Lung (tissue), 12 donors: ENCODE data around the gene IL27RA. TPM values are rescaled to one million over a fixed set of nuclear protein-coding genes. Genes with fewer than 3 reads are reported as not detected.

Experiments
- ATAC-seq: fragments of 200-7000 bp; cut with Tn5 transposase; one replicate; pipeline ENCODE4 v1.9.1; 2020; ENCODE audit warnings: moderate number of reproducible peaks; ENCODE audit not compliant: insufficient read depth, low FRiP score
- DNase-seq, 3 donors: peaks; one replicate each; pipeline ENCODE4 v3.0.0-alpha.2; 2013 to 2017
- H3K27ac ChIP-seq, 2 donors: one replicate each; pipeline ENCODE4 v1.5.1; 2013; ENCODE audit warnings: mild to moderate bottlenecking in 2 of 2, moderate library complexity in 2 of 2, control low read depth in 1 of 2, inconsistent platforms in 1 of 2, low read depth in 1 of 2, low read length in 1 of 2
- H3K27me3 ChIP-seq, 3 donors: one replicate each; pipeline ENCODE4 v1.5.1; 2013; ENCODE audit warnings: low read length in 2 of 3; ENCODE audit not compliant: control insufficient read depth in 3 of 3, insufficient read depth in 3 of 3
- H3K36me3 ChIP-seq, 4 donors: one replicate each; pipeline ENCODE4 v1.5.1; 2013; ENCODE audit warnings: low read length in 4 of 4, mild to moderate bottlenecking in 1 of 4, moderate library complexity in 1 of 4; ENCODE audit not compliant: control insufficient read depth in 4 of 4, insufficient read depth in 4 of 4
- H3K4me1 ChIP-seq, 5 donors: one replicate each; pipeline ENCODE4 v1.5.1; 2013; ENCODE audit warnings: low read length in 5 of 5, mild to moderate bottlenecking in 2 of 5, moderate library complexity in 1 of 5; ENCODE audit not compliant: control insufficient read depth in 5 of 5, insufficient read depth in 5 of 5
- H3K4me3 ChIP-seq: one replicate; pipeline ENCODE4 v1.5.1; 2013; ENCODE audit warnings: mild to moderate bottlenecking, control low read depth, moderate library complexity
- H3K9ac ChIP-seq, 2 donors: one replicate each; pipeline ENCODE4 v1.5.1; 2013; ENCODE audit warnings: low read length in 2 of 2, control low read depth in 1 of 2; ENCODE audit not compliant: insufficient read depth in 1 of 2
- H3K9me3 ChIP-seq, 4 donors: one replicate each; pipeline ENCODE4 v1.5.1; 2013; ENCODE audit warnings: low read length in 3 of 4, mild to moderate bottlenecking in 1 of 4, moderate library complexity in 1 of 4; ENCODE audit not compliant: control insufficient read depth in 4 of 4, insufficient read depth in 3 of 4
- CTCF ChIP-seq: IDR thresholded peaks from 2 replicates; pipeline ENCODE4 v1.5.1; 2012; ENCODE audit warnings: mild to moderate bottlenecking; ENCODE audit errors: control extremely low read depth, extremely low read depth
- WGBS, 2 donors: extraction: QIAGEN DNeasy Blood & Tissue Kit; methylation state at CpG; one replicate each; pipeline ENCODE4 v1.1.7; 2013; 5-methylcytosine and 5-hydroxymethylcytosine counted together
- polyA plus RNA-seq, 2 donors: library from polyadenylated mRNA; stranded (reverse); fragments of 200-250 nt; gene quantifications; one replicate each; pipeline ENCODE4 v1.2.1, GENCODE V29; 2013
- total RNA-seq, 2 donors: library from RNA; depleted of rRNA in 1 of 2; stranded (reverse); fragments of >200 nt in 1 of 2; gene quantifications; one replicate each; pipeline ENCODE4 v1.2.1, GENCODE V29; 2014 to 2021
- donor health status: control.
- donor health status: control.
- donor health status: Bipolar disorder and iron deficiency.
- donor health status: healthy.
- donor health status: DM: yes; HTN: yes; CAD: no.

IL27RA gene
- total and polyA plus RNA-seq, 4 donors: 7.0 to 22.7 (median 15.0) TPM

GRCh38 chr19:13983213-13983889 lies 48.2 kb upstream of the IL27RA start:
- H3K4me1 ChIP-seq: peaks cover 0 to 20% (median 13%) of the 10 kb centered on the region in 5 donors
- ATAC-seq (no peak), DNase-seq (no peak)
- no peak overlapping the region for H3K9ac ChIP-seq
- no peak overlapping the region for H3K27ac ChIP-seq
- no peaks in the 10 kb centered on the region for H3K27me3 ChIP-seq
- 84 to 88% methylated on average over 21 of the region's 21 CpGs for WGBS, 2 donors
- H3K9me3 ChIP-seq: no peaks in the 10 kb centered on the region
- no peak overlapping the region for H3K4me3 ChIP-seq
- TF ChIP-seq CTCF: no peak
- H3K36me3 ChIP-seq: peaks cover 0 to 18% (median 4%) of the 10 kb centered on the region in 4 donors

DNA sequence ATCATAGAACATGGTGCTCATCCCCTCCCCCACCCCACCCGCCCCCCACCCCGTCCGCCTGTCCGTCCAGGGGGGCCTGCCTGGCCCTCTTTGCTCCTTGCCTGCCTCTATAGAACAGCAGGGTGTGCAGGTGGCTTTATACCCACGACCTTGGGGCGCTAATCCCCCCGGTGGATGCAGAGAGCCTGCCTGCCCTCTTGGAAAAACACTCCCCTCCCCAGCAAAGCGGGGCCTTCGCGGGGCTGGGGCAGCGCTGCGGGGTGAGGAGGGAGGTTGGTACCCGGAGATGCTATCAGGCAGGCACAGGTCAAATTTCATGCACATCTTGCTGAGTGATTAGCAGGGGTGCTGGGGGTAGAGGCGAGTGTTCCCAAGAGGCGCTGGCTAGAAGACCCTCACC lies 47.4 kb upstream of the IL27RA start:
- 80 to 87% methylated on average over 15 of the region's 15 CpGs for WGBS, 2 donors
- no peak overlapping the region for H3K4me3 ChIP-seq
- no peaks in the 10 kb centered on the region for H3K27me3 ChIP-seq
- ATAC-seq (no peak), DNase-seq (no peak)
- H3K4me1 ChIP-seq: peaks cover 0 to 18% (median 10%) of the 10 kb centered on the region in 5 donors
- no peak for TF ChIP-seq CTCF
- H3K9me3 ChIP-seq: no peaks in the 10 kb centered on the region
- no peak overlapping the region for H3K9ac ChIP-seq
- H3K27ac ChIP-seq: no peak overlapping the region
- peaks cover 0 to 20% (median 4%) of the 10 kb centered on the region in 4 donors for H3K36me3 ChIP-seq

DNA sequence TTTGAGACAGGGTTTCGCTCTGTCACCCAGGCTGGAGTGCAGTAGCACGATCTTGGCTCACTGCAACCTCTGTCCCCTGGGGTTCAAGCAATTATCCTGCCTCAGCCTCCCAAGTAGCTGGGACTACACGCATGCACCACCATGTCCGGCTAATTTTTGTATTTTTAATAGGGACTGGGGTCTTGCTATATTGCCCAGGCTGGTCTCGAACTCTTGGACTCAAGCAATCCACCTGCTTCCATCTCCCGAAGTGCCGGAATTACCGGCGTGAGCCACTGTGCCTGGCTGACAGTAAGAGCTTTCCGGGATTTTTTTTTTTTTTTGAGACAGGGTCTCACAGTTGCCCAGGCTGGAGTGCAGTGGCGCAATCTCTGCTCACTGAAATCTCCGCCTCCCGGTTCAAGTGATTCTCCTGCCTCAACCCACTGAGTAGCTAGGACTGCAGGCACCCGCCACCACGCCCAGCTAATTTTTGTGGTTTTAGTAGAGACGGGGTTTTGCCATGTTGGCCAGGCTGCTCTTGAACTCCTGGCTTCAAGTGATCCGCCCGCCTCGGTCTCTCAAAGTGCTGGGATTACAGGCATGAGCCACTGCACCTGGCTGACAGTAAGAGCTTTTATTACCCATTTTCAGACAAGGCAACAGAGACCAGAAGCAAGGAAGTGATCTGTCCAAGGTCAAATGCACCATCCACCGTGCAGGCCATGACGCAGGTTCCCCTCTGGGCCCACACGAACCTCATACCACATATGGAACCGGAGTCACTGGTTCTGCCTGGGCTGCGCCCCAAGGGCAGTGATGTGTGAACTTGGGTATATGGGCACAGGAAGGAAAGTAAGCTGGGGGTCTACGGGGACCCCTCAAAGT lies 46.5 kb upstream of the IL27RA start:
- Histone ChIP-seq H3K27me3 (no peaks in the 10 kb centered on the region), H3K4me3 (no peak overlapping the region), H3K9me3 (no peaks in the 10 kb centered on the region), H3K9ac (no peak overlapping the region), H3K4me1 (peaks cover 0 to 14% (median 5%) of the 10 kb centered on the region in 5 donors), H3K27ac (peak overlapping the region in 1 of 2 donors; percentile 93), H3K36me3 (peaks cover 0 to 20% (median 6%) of the 10 kb centered on the region in 4 donors)
- 65 to 71% methylated on average over 25 of the region's 25 CpGs for WGBS, 2 donors
- TF ChIP-seq CTCF: no peak
- ATAC-seq (peak; percentile 16), DNase-seq (no peak)
